ENCODE measurements around the gene ALPL.

The ALPL gene

GRCh38 chr1:21532496-21532895, 23.3 kb downstream of the ALPL start:
- no peak for DNase-seq

GRCh38 chr1:21532992-21533534, 23.8 kb downstream of the ALPL start:
- no peak for DNase-seq

DNA sequence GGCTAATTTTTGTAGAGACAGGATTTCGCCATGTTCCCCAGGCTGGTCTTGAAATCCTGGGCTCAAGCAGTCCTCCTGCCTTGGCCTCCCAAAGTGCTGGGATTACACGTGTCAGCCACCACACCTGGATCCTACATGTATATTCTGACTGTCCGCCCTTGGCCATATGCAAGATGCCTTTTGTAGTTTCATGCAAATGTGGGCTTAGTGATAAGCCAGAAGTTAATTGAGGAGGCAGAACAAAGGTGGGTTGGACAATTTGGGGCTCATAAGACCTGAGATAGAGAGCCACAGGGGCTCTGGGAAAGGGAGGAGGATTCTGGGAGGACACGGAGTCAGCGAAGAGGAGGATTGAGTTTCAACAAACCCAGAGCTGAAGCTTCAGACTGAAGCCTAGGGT, 24.9 kb downstream of the ALPL start:
- DNase-seq = no peak

DNA sequence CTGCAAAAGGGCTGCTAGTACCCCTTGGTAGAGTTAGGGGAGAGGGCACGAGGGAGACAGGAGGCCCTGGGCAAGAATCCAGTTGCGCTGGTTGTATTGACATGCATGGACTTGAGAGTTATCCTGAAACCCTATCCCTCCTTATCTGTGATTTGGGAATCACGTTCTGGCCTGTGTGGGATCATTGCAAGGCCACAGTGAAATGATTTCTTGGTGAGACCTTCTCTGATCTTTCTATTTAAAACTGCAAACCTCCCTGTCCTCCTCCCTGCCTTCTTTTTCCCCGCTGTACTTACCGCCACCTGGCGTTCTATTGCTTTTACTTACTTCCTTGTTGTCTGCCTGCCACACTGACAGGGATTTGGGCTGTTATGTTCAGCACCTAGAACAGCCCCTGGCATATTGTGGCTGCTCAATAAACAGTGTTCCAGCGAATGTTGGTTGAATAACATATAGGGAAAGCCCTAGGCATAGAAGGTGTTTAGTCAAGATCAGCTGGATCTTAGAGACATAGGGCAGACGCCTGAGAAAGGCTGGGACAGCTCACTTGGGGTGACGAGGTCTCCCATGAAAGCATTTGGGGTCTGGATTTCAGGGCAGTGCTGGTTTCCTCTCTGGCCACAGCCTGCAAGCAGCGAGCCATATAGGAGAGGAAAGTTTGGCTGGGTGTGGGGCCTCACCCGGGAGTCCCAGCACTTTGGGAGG, 25.6 kb downstream of the ALPL start:
- no peak for DNase-seq

DNA sequence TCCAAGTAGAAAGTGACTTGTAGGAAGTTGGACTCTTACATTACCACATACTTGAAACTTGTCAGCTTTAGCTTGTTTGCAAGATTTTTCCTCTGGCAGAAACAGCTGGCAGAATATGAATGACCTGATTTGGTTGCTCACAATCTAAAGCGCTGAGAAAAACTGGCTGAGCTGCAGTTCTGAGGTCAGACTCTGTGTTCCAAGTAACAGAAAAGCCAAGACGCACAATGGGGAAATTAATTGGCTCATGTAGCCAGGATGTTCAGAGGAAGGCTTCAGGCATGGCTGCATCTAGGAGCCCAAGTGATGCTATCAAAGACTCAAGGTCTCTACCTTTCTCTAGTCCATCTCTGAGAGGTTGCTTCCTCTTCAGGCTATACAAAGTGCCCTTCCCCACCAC, 27.0 kb downstream of the ALPL start:
- DNase-seq = no peak

- DNase-seq = no peak
Measured at GRCh38 chr1:21537511-21537931, 28.3 kb downstream of the ALPL start.

DNA sequence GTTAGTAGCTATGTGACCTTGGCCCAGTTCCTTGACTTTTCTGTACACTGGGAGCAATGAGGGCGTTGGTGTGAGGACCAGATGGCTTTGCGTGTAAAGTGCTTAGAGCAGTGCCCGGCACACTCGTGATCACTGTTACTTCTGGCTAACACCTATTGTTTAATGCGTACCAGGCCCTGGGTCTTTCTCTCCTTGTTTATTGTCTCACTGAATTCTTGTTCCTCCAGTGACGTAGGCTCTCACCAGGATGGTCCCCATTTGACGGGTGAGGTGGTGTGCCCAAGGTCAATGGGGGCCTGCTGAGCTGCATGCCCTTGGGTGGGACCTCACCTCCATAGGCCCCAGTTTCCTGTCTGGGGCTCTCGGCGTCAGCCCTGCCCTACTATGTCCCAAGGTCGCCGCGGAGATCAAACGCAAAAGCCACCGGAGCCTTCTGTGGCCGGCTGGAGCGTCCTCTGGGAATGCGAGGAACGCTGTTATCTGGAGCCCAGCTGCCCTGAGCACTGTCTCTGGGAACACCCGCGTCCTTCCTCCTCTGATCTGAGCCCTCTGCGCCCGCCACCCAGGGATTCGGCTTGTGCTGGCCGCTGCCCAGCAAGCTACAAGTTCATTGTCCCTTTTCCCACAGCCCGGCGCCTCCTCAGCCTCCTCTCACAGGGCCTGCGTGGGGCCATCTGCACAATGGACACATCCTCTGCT, 28.9 kb downstream of the ALPL start:
- no peak for DNase-seq

- DNase-seq = no peak
Measured at GRCh38 chr1:21539933-21540332, 30.7 kb downstream of the ALPL start.

GRCh38 chr1:21541329-21541728, 32.1 kb downstream of the ALPL start:
- DNase-seq = no peak

- DNase-seq = no peak
Measured at GRCh38 chr1:21541835-21542234, 32.6 kb downstream of the ALPL start.

DNA sequence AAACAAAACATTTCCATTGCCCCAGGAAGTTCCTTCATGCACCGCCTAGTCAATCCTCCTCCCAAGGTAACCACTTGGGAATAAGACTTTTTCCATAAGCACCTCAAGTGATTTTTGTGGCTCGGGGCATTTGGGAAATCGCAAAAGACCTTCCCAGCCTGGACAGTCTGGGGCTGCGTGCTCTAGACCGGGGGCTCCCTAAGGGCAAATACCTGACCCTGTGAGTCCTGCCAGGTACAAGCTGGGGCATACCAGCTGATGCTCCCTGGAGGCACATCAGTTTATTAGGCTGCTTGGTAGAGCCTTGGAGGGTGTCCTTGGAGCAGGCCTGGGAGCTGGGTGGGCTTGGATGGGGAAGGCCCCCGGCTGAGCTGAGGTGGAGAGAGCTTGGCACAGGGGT, 34.4 kb downstream of the ALPL start:
- DNase-seq = no peak

DNA sequence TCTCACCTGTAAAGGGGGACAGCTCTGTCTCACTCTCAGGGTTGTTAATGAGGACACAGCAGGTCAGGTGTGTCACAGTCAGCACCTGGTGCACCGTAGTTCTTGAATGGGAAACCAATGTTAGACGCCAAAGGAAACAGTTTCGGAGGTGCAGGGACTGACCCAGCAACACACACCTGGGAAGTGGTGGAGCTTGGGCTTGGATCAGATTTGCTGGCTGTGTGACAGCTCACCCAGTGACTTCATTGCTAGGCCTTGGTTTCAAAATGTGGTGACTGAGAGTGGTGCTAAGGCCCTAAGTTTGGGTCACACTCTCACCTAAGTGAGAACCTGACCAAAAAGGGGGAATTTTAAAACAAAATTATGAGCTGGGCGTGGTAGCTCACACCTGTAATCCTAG, 34.9 kb downstream of the ALPL start:
- DNase-seq = no peak

DNA sequence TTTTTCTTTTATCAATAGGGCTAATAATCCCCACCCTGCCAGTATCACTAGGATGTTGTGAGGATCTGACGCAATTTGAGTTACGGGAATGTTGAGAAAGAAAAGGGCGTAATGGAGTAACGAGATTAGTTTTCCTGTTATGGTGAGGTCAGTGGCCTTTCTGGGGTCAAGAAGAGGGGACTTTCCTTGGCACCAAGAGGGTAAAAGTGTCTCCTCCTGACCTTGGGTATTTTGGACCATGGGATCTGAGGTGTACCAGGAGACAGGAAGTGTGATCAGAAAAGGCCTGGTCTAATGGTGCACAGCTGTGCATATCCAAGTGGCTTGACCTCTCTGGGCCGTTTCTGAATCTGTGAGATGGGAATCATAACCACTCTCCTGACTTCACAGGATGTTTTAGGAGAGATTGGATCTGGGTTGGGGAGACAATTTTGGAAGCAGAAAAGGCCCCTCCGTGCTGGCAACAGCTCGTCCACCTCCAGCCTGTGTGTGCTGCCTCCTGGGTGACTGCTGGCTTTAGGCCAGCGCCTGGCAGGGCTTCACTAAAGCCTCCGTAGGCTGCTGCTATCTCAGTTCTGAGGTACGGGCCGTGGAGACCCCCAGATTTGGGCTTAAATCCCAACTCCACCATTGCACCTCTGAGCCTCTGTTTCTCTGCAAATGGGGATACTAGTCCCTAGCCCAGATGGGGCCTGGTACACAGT, 37.1 kb downstream of the ALPL start:
- no peak for DNase-seq

DNA sequence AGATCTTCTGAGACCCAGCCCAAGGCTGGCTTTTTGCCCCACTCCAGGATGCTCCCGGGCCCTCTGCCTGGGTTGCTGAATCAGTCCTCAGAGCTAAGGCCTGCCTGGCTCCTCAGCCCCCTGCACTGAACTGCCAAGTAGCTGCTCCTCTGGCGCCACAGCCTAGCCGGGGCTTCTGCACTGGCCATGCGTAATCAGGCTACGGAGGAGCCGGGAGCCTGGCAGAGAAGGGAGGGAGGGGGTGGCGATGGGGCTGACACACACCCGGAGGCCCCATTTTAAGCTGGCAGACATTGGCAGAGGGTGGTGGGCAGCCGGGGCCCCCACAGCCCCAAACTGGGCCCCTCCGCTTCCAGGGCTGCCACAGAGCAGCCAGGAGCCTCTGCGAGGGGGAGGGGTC, 38.7 kb downstream of the ALPL start:
- no peak for DNase-seq

GRCh38 chr1:21550097-21550496, 40.9 kb downstream of the ALPL start:
- no peak for DNase-seq

- DNase-seq = no peak
Measured at GRCh38 chr1:21550866-21551475, 41.7 kb downstream of the ALPL start.

- DNase-seq = no peak
Measured at GRCh38 chr1:21552715-21553114, 43.5 kb downstream of the ALPL start.

DNA sequence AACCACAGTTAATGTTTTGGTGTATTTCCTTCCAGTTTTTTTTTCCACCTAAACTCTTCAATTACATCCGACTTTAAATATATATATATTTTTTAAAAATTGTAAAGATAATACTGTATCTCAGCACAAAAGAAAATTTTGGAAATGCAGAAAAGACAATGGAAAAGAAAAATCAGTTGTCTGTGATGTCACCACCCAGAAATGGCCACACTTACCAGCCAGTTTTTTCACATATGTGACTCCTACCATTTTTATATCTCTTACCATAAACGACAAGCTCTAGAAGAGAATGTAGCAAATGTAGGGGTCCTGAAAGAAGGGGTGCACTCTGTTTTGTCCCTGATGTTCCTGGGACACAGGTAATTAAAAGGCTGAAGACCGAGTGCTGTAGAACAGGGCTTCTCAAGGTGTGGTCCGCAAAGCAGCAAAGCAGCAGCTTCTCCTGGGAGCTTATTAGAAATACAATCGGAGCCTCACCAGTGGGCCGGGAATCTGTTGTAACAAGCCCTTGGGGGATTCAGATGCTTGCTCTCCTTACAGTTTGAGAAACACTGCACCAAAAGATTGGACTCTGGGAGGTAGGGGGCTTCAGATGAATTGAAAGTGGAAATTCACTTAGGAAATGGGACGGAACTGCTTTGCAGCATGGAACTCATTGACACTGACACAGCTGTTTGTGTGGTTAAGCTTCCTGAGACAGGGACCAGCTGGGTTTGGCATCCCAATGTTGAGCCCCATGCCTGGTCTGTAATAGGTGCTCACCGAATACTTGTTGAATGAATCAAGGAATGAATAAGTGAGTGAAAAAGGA, 44.1 kb downstream of the ALPL start:
- DNase-seq = no peak

DNA sequence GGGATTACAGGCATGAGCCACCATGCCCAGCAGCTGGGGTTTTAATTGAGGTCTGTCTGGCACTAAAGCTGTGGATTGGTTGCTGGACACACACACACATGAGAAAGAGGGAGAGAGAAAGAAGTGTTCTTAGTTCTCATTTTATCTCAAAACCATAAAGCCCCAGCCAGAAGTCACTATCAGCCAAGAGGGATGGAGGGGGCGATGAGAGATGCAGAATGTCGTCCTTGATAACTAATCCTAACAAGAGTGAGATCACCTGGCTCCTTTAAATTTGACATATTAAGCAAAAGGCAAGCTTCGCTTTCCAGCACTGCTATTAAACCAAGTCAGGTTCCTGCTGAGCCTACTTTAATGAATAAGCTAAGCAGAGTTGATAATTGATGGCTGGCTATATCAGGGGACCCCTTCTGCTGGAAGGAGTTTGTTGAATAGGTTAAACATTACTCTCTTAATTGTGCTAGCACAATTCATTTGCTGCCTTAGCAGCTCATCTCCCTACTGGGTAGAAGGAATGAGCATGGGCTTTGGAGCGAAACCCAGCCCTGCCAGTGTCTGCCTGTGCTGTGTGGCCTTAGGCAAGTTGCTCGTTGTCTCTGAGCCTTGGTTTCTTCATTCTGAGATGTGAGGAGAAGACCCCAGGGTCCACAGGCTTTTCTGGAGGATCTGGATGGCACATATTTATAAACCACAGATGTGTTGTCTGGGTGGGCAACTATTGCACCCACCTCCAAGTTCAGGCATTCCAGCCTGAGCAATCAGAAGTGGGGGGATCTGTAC, 50.8 kb downstream of the ALPL start:
- no peak for DNase-seq

DNA sequence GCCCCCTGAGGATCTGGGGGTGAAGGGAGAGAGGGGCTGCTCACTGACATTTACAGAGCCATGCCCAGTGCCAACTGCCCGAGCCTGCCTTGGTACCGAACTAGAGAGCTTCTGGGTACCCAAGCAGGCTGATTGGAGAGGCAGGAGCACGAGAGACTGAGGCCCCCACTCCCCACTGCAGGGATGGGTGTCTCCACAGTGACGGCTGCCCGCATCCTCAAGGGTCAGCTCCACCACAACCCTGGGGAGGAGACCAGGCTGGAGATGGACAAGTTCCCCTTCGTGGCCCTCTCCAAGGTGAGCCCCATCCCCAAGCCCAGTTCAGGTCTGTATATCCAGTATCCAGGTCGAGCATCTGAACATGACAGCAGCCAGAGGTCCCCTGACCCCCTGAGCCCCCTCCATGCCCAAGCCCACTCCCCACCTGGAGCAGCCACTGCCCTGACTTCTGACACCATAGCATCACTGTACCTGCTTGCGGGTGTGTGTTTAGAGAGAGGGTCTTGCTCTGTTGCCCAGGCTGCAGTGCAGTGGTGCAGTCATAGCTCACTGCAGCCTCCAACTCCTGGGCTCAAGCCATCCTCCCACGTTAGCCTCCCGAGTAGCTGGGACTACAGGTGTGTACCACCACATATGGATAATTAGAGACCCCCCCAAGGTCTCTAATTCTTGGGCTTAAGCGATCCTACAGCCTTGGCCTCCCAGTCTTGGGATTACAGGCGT, 51.9 kb downstream of the ALPL start:
- DNase-seq = no peak

- DNase-seq = no peak
Measured at GRCh38 chr1:21562896-21563295, 53.7 kb downstream of the ALPL start.

All from cortex of kidney (tissue), 1 donor.